ENCODE measurements around the gene UBE2M. TPM values are rescaled to one million over a fixed set of nuclear protein-coding genes. Genes with fewer than 3 reads are reported as not detected.

UBE2M gene
- total RNA-seq, 1 experiment from 2014 or later: 127 TPM

GRCh38 chr19:58556622-58557220 is 1.7 kb downstream of the UBE2M start:
- peak overlapping the region; percentile 86 to 99 (median 87); a peak in 6 of 7 replicates for H3K27ac Mint-ChIP-seq
- Histone ChIP-seq H4K5ac (ENCODE audit: insufficient read length, low read depth, low read length) (no peak overlapping the region), H3K79me2 (ENCODE audit: insufficient read depth, low read length) (peaks cover 8% of the 10 kb centered on the region; the same call in 1 of the 2 replicates), H4K20me1 (ENCODE audit: control insufficient read depth, insufficient read depth, insufficient read length) (no peaks in the 10 kb centered on the region), H3K79me1 (ENCODE audit: insufficient read depth, low read depth, low read length, poor library complexity, severe bottlenecking) (no peaks in the 10 kb centered on the region), H2BK20ac (ENCODE audit: low read depth, low read length, poor library complexity, severe bottlenecking) (no peak overlapping the region), H3K4me2 (ENCODE audit: insufficient read depth, insufficient read length, low read length) (peak overlapping the region; percentile 56), H4K91ac (ENCODE audit: insufficient read length, low read depth, low read length) (no peak overlapping the region), H2BK5ac (ENCODE audit: insufficient read length, low read length) (no peak overlapping the region), H3K9me3 (ENCODE audit: control insufficient read depth, low read depth, low read length) (no peaks in the 10 kb centered on the region), H3K27ac (ENCODE audit: insufficient read length, low read depth, low read length) (no peak overlapping the region), H3K18ac (ENCODE audit: insufficient read length, low read depth, low read length) (no peak overlapping the region), H3K9ac (ENCODE audit: extremely low read depth, insufficient read length, low read length) (no peak overlapping the region), H2BK12ac (ENCODE audit: insufficient read length, low read depth, low read length) (no peak overlapping the region), H3K14ac (ENCODE audit: insufficient read depth, low read length) (no peak overlapping the region), H3K23me2 (ENCODE audit: insufficient read length, low read depth, low read length, poor library complexity, severe bottlenecking) (peaks cover 16% of the 10 kb centered on the region), H3K4ac (ENCODE audit: low read depth, low read length) (no peak overlapping the region), H2BK15ac (ENCODE audit: low read depth, low read length) (no peak overlapping the region), H2AK5ac (ENCODE audit: insufficient read length, low read length) (no peak overlapping the region), H3K23ac (ENCODE audit: insufficient read length, low read depth, low read length) (no peak overlapping the region), H2AFZ (ENCODE audit: low read length) (no peak overlapping the region), H3K4me1 (ENCODE audit: insufficient read depth, low read length) (no peaks in the 10 kb centered on the region), H3T11ph (ENCODE audit: low read length) (no peak overlapping the region), H4K8ac (replicated peaks; ENCODE audit: insufficient read length, low read depth, low read length) (no peak overlapping the region), H2BK120ac (ENCODE audit: low read depth, low read length, poor library complexity, severe bottlenecking) (no peak overlapping the region), H3K27me3 (ENCODE audit: insufficient read depth, low read length) (no peaks in the 10 kb centered on the region), H3K56ac (ENCODE audit: insufficient read length, low read depth, low read length) (no peak overlapping the region)
- DNase-seq: no peak
- H3K27me3 Mint-ChIP-seq (ENCODE audit: low read depth): peaks cover 1% of the 10 kb centered on the region; the same call in 1 of the 2 replicates
- H3K4me3 Mint-ChIP-seq: peak overlapping the region; percentile 96 to 99
- peaks cover 21 to 52% (median 38%) of the 10 kb centered on the region in 3 experiments; a peak in 6 of 7 replicates for H3K36me3 Mint-ChIP-seq (ENCODE audit: insufficient read depth in 1 of 3, low read depth in 3 of 3)
- TF ChIP-seq CTCF (conservative IDR thresholded peaks at IDR 0.05): no peak
- H3K9me3 Mint-ChIP-seq: no peaks in the 10 kb centered on the region; a peak in 2 of 5 replicates
- no CpG with 5 or more reads among the region's 10 CpGs for WGBS (ENCODE audit: extremely low coverage, insufficient read length, low lambda C conversion rate)
- H3K4me1 Mint-ChIP-seq: peaks cover 26 to 45% of the 10 kb centered on the region in 2 experiments

All from H9 (cell line).